IPS-NIHi7 (cell line): ENCODE measurements around the gene TREM2.
"Not testable (repeated sequence)": the region's sequence is repeated elsewhere in the genome, so short reads cannot be mapped to it uniquely, and the experiment has no call there.

Experiments used
- DNase-seq: peaks from one replicate; pipeline ENCODE4 v3.0.0; 2012; ENCODE audit warnings: mixed read lengths; ENCODE audit errors: extremely low spot score

Gene TREM2

DNA sequence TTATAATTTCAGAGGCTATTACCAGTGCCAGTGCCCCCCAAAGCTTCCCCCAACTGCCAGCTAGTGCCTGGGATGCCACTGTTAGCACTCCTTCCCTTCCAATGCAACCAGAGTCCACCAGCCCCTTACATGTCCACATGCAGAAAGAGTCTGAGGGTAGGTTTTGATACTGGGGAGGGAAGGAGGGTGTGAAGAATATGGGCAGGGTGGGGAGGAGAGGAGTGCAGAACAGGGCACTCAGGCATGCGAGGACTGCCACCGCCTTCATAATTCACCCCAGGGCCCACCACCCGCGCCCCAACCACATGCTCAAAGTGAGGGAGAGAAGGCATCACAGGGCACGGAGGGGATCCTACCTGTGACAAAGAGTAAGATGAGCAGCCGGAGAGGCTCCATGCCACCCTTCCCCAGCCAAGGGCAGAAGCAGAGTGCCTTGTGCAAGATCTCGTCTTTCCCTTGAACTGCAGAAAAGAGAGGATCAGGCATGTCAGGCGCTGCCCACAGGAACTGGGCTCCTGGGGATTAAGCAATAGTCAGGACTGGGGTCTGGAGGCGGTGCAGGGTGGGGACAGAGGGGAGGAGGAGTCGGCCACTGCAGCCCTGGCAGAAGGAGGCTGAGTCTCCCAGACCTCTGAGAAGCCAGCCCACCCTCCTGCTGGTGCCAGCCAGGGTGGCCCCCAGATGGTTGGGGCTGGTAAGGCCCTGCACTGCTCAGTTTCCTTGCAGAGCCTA is at the start of gene TREM2:
Gene TREM2 (minus strand): TSS at position 430 of the 732 bp plus-strand sequence. CDS start 34 bp downstream, at position 396.
- DNase-seq = no peak

DNA sequence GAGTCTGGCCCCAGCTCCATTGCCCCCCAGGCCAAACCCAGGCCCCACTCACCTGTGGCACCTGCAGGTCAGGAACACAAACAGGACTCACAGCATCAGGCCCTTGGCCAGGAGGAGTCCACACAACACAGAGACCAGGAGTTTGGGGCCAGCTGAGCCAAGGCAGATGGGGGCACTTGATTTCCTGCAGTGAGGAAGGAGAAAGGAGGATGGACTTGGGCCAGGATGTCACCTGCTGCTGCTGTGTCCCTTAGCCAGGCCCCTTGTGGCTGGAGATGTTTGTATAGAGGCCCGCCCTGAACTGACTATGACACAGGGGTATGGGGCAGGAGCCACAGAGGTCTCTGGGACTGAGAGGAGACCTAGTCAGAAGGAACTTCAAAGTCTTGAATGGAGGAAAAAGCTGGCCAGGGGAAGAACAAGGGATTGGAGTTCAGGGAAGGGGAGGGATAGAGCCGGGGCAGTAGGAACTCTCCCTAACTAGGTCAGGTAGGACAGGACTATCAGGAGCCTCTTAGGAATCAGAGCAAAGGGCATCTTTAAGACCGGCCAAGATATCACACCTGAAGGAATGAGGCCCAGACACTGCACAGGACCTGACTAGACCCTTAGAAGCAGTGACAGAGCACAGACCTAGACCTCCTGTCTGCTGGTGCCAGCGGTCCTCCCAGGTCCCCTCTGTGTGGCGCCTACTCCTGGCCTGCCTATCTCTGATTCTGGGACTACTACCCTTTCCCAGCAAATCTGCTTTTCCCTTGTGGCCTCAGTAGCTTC is 46.8 kb upstream of the TREM2 start:
- DNase-seq = no peak

DNA sequence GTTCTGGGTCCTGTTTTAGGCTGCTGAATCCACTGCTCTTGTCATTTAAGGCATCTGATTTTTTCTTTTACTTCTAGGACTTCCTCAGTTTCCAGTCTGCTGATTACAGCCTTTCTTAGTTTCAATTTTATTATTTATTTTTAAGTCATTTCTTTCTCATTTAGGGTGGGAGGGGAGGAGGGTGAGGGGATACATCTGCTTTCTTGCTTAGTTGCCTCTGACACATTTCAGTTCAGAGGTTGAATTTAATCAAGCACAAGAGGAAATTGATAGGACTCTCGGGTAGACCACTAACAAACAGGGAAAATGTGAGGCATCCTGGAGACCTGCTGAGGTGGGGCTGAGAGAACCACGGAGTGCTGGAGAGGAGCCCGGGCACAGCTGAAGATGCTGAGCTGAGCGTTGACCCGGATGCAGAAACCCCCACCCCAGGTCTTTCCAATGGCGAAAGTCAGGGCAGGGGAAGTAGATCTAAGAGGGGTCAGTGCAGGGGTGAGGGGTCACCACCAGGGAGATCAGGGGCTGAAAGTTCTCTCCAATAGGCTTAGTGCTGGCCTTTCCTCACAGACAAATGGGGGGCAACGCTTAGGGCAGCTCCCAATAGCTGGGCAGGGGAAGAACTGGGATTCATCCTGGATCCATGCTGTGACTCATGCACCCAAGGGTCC is 45.7 kb upstream of the TREM2 start:
- no peak for DNase-seq

DNA sequence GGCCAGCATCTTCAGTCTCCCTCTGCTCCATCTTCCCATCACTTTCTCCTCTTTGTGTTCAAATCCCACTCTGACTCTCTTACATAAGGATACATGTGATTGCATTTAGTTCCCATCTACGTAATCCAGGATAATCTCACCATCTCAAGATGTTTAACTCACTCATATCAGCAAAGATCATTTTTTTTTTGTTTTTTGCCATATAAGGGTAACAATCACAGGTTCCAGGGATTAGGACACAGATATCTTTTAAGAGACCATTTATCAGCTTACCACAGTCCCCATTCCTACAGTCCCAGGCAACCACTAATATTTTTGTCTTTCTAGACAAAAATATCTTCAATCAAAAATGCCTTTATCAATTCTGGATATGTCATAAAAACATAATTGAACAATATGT is 41.2 kb upstream of the TREM2 start:
- no peak for DNase-seq

DNA sequence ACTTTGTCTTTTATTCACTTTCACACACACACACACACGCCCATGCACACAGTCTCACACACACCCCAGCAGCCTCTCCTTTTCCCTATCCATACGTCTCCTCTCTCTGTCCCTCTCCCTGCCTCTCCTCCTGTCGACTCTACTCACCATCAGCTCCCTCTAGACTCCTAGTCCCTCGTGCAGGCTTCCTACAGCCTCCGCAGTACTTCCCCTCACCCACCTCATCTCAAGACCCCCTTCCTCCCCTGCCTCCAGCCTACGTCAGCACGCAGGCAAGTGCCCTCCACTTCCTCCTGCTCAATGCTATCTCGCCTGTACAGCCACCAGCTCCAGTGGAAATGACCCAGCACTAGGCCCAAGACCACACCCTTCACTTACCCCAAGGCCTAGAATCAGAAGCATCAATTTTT is 38.9 kb upstream of the TREM2 start:
- no peak for DNase-seq

DNA sequence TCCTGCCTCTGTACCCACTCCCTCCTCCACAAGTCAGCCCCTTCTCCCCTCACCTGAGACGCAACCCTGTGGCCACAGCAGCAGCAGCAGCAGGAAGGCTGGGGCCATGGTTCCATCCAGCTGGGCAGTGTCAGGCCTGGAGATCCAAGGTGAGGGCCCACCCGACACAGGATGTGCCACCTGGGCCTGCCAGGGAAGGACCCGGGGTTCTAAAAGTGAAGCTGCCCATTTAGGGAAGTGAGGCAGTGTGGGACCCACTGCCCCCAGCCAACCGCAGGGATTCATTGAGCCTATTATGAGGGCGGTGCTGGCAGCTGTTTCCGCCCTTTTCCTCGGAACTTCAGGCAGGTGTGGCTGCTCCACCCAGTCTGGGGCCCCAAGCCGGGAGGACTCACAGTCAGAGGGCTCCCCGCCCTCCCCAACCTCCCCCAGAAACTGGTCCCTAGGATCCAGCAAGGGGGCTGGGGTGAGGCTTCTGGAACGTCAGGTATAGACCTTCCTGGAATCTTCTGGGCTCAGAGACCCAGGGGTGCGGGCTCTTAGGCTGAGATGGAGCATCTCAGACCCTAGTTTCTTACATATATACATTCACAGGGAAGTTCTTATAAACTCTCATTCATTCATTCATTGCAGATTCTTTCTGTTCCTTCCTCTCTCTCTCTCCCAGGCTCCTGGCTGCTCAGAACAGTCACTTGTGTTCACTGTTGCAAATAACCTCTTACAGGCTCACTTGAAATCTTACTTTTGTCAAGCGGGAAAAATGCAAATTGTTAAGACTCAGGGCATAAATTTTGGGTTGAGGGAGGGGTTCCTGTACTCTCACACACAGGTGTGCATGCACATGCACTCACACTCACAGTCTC is 38.2 kb upstream of the TREM2 start, which contains the start of gene TREML2:
Gene TREML2 (minus strand): TSS at position 249 of the 863 bp plus-strand sequence. CDS start 141 bp downstream, at position 108.
- no peak for DNase-seq

DNA sequence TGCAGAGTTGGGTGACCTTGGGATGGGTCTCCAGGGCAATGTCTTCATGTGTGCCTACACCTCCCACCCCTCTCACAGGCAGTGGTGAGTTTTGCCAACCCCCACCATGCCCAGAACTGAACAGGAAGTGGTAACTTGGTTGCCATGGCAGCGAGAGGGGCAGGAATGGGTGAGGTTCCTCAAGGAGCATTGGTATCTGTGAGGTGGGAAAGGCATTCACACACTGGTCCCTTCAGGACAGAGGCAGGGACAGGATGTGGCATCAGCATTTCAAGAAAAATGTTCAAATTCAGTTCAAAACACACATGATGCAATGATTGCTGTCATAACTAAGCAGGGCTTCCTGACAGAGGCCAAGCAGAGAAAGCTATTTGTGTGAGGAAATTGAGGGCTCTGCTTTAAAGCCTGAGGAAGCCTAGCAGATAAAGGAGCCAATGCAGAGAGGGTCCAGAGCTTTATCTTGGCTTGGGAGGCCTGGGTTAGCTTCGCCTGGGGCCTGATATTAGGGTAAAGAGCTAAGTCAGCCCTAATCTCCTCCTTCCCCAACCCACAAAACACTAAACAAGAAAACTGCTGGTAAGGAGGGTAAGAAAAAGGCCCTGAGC is 37.5 kb upstream of the TREM2 start:
- no peak for DNase-seq

DNA sequence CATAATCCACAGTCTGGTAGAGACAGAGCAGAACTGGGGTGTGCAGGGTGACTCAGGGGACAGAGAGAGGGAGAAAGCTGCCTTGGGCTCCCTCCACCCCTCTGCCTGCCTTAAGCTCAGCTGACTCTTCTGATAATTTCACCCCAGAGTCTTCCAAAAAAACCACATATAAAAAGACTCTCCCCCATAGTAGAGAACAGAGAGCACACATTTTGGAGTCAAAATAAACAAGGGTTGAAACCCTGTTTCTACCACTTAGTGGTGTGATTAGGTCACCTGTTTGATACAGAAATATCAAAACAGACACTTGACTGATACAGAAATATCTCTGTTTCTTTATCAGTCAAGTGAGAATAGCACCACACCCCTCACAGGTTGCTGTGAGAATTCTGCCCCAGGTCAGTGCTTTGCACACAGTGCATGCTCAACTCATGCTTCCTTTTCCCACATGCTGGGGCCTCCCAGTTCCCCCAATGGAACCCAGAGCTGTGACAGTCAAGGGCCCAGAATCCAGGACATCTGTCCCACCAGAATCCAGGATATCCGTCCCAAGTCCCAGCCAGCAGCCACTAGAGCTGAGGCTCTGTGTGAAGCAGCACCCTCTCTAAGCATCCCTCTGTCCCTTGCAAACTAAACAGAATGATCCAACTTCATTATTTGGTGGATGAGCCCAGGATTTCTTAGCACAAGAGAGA is 36.8 kb upstream of the TREM2 start:
- DNase-seq = no peak

DNA sequence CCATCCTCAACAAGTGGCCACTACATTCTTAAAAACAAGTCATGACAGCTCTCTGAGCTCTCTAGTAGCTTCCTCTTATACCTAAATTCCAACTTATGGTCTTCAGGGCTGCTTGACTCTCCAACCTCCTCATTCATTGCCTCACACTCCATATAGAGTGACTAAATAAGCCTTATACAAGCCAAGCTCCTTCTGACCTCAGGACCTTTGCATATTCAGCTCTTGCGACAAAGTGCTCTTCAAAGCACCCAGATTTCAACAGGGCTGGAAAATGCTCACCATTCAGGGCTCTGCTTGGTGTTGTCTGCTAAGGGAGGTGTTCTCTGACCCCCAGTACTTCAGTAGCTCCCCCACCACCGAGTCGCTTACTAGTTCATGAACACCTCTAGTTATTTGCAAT is 34.3 kb upstream of the TREM2 start:
- no peak for DNase-seq

DNA sequence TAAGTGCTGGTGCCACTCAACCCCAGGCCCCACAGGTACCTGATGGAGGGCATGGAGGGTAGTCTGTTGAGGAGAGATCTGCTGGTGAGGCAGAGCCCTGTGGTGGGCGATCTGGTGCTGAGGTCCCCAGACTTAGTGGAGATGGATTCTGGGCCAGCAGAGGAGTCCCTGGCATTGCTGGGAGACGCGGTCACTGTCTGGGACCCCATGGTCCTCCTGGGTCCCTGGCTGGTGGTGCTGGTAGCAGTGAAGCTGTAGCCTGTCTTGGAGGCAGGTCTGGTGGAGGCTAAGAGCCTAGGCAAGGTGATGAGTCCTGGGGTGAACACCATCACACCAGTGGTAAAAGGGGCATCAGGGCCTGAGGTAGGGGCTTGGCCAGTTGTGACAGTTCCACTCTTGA is 31.5 kb upstream of the TREM2 start:
- DNase-seq = no peak

DNA sequence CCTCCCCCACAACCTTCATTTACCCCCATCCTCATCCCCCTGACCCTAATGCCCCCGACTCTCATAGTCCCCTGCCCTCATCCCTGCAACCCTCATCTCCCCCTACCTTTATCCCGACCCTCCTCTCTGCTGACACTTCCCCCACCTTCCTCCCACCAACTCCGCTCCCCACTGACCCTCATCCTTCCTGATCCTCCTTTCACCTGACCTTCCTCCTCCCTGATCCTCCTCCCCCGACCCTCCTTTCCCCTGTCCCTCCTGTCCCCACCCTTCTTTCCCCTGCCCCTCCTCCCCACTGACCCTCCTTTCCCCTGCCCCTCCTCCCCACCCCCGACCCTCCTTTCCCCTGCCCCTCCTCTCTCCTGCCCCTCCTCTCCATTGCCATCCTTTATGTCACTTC is 31.0 kb upstream of the TREM2 start:
- no peak for DNase-seq

DNA sequence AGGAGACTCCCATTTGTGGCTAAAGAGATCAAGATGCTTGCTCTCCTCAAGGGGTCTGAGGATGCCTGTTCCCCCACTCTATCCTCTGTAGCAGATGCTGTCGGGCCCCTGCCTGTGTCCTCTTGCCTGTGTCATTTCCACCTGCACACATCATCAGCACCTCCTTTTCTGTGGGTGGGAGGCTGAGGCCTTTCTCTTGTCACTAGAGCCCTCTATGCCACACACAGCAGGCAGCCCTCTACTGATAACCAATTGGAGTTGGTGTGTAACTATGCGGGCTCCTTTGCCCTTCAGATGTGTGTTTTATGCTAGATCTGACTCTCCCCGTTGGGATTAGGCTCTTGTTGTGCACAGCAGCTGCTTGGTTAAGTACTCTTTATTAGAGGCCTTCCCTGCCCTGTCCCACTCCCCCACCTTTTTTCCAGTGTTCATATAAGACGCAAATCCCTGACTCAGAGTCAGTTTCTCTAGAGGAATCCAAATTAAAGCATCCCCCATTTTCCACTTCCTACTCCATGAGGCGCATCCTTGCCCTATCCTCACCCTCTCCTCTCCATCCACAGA is 30.3 kb upstream of the TREM2 start:
- DNase-seq = no peak

DNA sequence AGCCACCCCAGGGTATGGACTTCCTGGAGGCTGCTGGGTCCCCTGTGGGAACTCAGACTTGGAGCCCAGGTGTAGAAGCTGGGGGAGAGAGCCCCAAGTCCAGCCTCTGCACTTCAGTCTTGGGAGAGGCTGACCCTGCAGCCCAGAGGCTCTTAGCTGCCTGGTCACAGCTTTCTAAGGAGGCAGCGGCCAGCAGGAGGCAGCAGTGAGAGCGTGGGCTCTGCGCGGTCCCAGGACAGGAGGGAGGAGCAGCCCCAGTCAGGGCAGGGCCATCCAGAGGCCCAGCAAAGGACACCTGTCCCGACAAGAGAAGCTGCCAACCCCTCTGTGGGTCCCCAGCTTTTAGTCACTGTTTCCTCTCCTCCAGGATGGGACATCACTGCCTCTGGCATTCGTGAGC is 28.7 kb upstream of the TREM2 start:
- peak; percentile 94 for DNase-seq

DNA sequence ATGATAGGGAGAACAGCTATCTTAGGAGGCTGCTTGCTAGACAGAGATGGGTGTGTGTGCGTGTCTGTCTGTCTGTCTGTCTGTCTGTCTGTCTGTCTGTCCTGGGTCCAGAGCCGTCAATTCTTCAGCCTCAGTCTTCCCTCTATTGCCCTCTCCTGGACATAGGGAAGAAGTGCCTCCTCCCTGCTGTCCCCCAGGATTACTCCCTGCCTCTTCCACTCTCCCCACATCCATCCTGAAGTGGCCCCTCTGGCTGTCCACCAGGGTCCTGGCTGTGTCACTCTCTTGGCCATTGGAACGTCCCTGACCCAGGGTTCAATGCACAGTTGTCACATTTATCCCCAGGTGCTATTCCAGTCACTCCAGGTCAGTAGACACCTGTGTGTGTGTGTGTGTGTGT is 27.9 kb upstream of the TREM2 start:
- no peak for DNase-seq

DNA sequence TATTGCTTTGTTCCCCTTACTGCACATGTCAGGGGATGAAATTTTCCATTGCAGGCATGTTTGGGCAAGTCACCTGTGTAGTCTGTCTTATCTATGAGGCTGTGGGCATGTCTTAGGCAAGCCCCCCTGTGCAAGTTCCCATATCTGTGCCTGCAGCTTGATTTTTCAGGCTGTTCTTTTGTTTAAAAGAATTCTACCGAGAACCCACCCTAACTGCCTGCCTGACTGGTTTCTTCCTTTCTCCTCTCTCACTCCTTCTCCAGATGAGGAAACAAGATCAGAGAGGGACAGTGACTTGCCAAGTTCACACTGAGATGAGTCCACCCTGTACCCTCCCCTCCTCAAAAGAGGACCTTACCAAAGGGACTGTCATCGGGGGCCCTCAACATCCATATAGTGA is 27.1 kb upstream of the TREM2 start:
- DNase-seq = no peak

DNA sequence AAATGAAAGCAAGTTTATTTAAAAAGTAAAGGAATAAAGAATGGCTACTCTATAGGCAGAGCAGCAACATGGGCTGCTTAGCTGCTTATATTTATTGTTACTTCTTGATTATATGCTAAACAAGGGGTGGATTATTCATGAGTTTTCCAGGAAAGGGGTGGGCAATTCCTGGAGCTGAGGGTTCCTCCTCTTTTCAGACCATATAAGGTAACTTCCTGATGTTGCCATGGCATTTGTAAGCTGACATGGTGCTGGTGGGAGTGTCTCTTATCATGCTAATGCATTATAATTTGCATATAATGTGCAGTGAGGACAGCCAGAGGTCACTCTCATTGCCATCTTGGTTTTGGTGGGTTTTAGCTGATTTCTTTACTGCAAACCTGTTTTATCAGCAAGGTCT is 26.1 kb upstream of the TREM2 start:
- not testable (repeated sequence) for DNase-seq

DNA sequence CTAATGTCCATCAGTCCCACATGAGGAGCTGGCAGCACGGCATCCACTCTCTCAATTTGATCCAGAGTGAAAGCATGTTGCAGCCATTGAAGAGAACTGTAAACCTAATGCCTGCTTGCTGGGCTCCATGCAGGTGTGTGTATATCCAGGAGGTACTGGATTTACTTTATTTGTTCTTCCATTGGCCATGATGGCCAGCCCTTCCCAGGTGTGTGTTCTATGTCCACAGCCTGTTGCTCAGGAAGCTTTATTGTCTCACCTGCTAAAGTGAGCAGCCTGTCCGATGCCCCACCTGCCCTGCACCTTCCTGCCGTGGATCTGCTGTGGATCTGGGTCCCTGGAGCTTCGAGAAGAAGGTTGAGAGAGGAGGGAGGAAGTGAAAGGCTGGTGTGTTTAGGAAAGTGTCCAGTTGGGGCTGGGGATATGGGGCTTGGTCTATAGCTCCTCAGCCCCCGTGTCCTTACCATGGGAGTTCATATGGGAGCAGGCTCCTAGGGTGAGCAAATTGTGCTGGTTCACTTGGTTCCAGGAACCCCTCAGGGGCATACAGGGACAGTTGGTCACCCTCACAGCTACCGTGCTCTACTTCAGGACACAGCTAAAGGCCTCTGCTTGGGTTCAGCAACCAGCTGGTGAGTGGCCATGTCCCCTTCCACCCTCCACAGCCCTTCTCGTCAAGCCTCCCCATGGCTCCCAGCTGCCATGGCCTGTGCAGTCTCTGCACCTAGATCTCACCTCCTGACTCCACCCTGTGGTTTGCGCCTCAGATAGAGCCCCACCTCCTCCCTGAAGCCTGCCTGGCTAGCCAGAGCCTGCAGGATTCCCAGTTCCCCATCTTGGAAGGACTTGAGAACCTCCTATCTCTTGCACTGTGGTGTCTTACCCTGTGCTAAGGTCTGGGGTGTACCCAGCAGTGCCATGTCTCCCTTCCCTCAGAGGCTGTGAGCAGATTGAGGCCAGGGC is 25.3 kb upstream of the TREM2 start:
- no peak for DNase-seq

DNA sequence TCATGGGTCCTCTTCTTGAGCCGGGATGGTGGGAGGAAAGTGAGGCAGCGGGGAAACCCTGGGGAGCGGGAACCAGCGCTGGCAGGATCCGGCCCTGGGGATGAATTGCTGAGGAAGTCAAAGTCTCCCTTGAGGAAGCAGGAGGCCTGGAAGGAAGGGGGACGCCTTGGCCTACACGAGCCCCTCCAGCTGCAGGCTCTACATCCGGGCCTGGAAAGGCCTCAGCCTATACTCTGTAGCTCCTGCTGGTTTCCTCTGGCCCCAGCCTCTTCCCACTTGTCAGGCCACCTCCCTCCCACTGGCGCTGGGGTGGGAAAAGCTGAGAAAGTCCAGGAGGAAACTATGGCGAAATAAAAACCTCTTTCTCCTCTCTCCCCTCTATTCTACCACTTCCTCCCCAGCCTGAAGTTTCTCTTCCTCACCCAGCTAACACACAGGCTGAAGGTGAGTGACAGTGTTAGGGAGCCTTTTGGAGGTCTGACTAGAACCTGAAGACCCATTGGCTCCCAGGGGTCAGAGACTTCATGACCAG is 23.2 kb upstream of the TREM2 start:
- DNase-seq = no peak

DNA sequence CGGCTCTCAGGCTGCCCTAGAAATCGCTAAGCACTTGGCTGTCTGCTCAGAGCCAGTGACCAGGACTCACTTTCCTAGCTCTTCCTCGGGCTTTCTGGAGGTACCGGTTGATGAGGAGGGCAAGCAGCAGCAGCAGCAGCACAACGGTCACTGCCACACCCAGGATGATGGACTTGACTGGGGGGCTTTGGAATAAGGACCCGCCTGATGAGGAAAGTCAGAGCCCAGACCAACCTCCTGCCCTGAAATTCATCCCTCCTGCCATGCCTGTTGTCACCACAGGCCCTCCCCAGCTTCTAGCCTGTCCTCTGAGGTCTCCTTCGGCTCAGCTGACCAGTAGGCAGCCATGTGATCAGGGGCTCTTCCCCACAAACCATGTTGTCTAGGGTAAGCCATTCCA is 21.8 kb upstream of the TREM2 start:
- DNase-seq = no peak
